ENCODE measurements around the gene TUBA3D.
"Not testable (repeated sequence)": the region's sequence is repeated elsewhere in the genome, so short reads cannot be mapped to it uniquely, and the experiment has no call there.

Gene TUBA3D

GRCh38 chr2:131484906-131485460 is 9.1 kb downstream of the TUBA3D start:
- DNase-seq = not testable (repeated sequence)

GRCh38 chr2:131486201-131486902 is 10.4 kb downstream of the TUBA3D start:
- not testable (repeated sequence) for DNase-seq

- no peak for DNase-seq
Measured at GRCh38 chr2:131488306-131489205, 12.6 kb downstream of the TUBA3D start.

- DNase-seq = peak; percentile 28
Measured at GRCh38 chr2:131490616-131491468, 14.9 kb downstream of the TUBA3D start.

GRCh38 chr2:131491469-131491836 is 15.5 kb downstream of the TUBA3D start:
- not testable (repeated sequence) for DNase-seq

GRCh38 chr2:131492015-131492417 is 16.1 kb downstream of the TUBA3D start, which contains the start of gene MZT2A:
MZT2A (minus strand) TSS chr2:131492397; CDS start chr2:131492376, 21 bp downstream.
- not testable (repeated sequence) for DNase-seq

GRCh38 chr2:131492418-131493198 is 16.7 kb downstream of the TUBA3D start:
- DNase-seq = peak; percentile 94

- DNase-seq = no peak
Measured at GRCh38 chr2:131493199-131493968, 17.5 kb downstream of the TUBA3D start.

GRCh38 chr2:131495506-131495905 is 19.6 kb downstream of the TUBA3D start:
- not testable (repeated sequence) for DNase-seq

GRCh38 chr2:131498321-131498973 is 22.5 kb downstream of the TUBA3D start:
- DNase-seq = not testable (repeated sequence)

- not testable (repeated sequence) for DNase-seq
Measured at GRCh38 chr2:131503587-131503986, 27.7 kb downstream of the TUBA3D start.

- not testable (repeated sequence) for DNase-seq
Measured at GRCh38 chr2:131504082-131504750, 28.3 kb downstream of the TUBA3D start.

GRCh38 chr2:131509615-131510014 is 33.7 kb downstream of the TUBA3D start:
- DNase-seq = no peak

- not testable (repeated sequence) for DNase-seq
Measured at GRCh38 chr2:131511291-131511968, 35.5 kb downstream of the TUBA3D start.

- DNase-seq = not testable (repeated sequence)
Measured at GRCh38 chr2:131511969-131512870, 36.3 kb downstream of the TUBA3D start.

- not testable (repeated sequence) for DNase-seq
Measured at GRCh38 chr2:131514408-131515166, 38.7 kb downstream of the TUBA3D start.

GRCh38 chr2:131515235-131515634 is 39.3 kb downstream of the TUBA3D start:
- not testable (repeated sequence) for DNase-seq
